ENCODE measurements around the gene UTP15.

DNA sequence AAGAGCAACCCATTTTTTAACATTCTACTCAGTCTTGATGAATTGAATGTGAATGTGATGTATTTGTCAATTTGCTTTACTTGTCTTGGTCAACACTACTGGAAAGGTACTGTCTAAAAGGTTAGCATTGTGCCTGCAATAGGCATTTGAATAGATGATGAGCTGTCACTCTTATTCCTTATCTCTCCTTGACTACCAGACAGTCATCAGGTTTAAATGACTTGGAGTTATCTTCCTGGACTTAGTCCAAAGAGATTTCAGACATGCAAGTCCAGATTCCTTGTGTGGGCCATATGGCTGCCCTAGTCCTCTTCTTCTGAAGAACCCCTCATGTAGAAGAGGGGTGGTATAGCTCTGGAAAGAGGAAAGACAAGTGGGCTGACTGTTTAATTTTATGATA lies 65.2 kb downstream of the UTP15 start:
- TF ChIP-seq, protein P1, sequence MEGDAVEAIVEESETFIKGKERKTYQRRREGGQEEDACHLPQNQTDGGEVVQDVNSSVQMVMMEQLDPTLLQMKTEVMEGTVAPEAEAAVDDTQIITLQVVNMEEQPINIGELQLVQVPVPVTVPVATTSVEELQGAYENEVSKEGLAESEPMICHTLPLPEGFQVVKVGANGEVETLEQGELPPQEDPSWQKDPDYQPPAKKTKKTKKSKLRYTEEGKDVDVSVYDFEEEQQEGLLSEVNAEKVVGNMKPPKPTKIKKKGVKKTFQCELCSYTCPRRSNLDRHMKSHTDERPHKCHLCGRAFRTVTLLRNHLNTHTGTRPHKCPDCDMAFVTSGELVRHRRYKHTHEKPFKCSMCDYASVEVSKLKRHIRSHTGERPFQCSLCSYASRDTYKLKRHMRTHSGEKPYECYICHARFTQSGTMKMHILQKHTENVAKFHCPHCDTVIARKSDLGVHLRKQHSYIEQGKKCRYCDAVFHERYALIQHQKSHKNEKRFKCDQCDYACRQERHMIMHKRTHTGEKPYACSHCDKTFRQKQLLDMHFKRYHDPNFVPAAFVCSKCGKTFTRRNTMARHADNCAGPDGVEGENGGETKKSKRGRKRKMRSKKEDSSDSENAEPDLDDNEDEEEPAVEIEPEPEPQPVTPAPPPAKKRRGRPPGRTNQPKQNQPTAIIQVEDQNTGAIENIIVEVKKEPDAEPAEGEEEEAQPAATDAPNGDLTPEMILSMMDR (IDR thresholded peaks at IDR 0.05; ENCODE audit: insufficient read depth, low read length): no peak
- no peak for TF ChIP-seq REST (IDR thresholded peaks at IDR 0.05; ENCODE audit: insufficient replicate concordance, low read depth)
- no peak for TF ChIP-seq POLR2AphosphoS5 (IDR thresholded peaks at IDR 0.05; ENCODE audit: low read depth)
- TF ChIP-seq GABPA (IDR thresholded peaks at IDR 0.05; ENCODE audit: low read depth): no peak
- no peak for TF ChIP-seq SPI1 (IDR thresholded peaks at IDR 0.05; ENCODE audit: borderline replicate concordance, low read depth)

All from HL-60 (cell line).